ENCODE results near the gene ADNP2.

- TF ChIP-seq CTCF (IDR thresholded peaks at IDR 0.05), result peak; percentile 31 to 91 (median 79)
- TF ChIP-seq POLR2AphosphoS5 (IDR thresholded peaks at IDR 0.05), result no peak
- TF ChIP-seq POLR2A (IDR thresholded peaks at IDR 0.05), result no peak
Observed at GRCh38 chr18:80171054-80171872, 62.2 kb downstream of the ADNP2 start.
